K562 (cell line): ENCODE data around the gene MESP1. TPM values are rescaled to one million over a fixed set of nuclear protein-coding genes. Genes with fewer than 3 reads are reported as not detected.

Experiments used
- ATAC-seq: fragments of 200-7000 bp; cut with Tn5 transposase; 3 replicates; pipeline ENCODE4 v1.9.1; 2020; ENCODE audit warnings: moderate library complexity
- BruUV-seq: library from RNA; stranded (reverse); fragments of 400-500 nt; replicated peaks from 2 replicates; lab custom pipeline; 2021; lab: Mats Ljungman, UMichigan
- CTCF ChIA-PET: fragments of 300-600 bp; formaldehyde crosslinking; extraction: SDS; loops from one replicate; lab custom pipeline; 2021; ENCODE audit warnings: low intra/inter-chr PET ratio; lab: Yijun Ruan, JAX
- POLR2A ChIA-PET: fragments of 300-600, 350-650 bp; sonication (Branson Sonifier 250); formaldehyde crosslinking; extraction: SDS; loops from one replicate; lab custom pipeline; 2021; ENCODE audit warnings: antibody characterized with exemption, inconsistent platforms; lab: Yijun Ruan, JAX
- DNase-seq, 4 experiments: peaks; one replicate each; pipeline versions ENCODE4 v3.0.0 to v3.0.0-alpha.2; 2011 to 2018; ENCODE audit warnings: low spot score in 3 of 4, mixed read lengths in 3 of 4; ENCODE audit errors: extremely low read depth in 1 of 4
- FAIRE-seq: peaks from 2 replicates; lab custom pipeline; 2011; peaks lifted over from hg19 to GRCh38; lab: Jason Lieb, UNC
- H2AFZ ChIP-seq: 2 replicates; pipeline ENCODE4 v1.6.0; 2011; ENCODE audit warnings: low read depth, low read length, control low read depth, inconsistent platforms
- H3K27ac ChIP-seq: fragments of 200-600 bp; 3 replicates; pipeline ENCODE4 v1.8.0; 2011; ENCODE audit warnings: low read depth, mild to moderate bottlenecking, control low read depth, inconsistent platforms, low read length, moderate library complexity, mixed read lengths; ENCODE audit errors: extremely low read depth
- H3K27me3 ChIP-seq, 2 experiments: fragments of 300-600 bp in 1 of 2; 2 replicates in 1 of 2; 3 replicates in 1 of 2; pipeline versions ENCODE4 v1.6.0 to v1.8.0; 2011; ENCODE audit warnings: inconsistent platforms in 2 of 2, low read length in 2 of 2, mild to moderate bottlenecking in 1 of 2, mixed read lengths in 1 of 2, moderate library complexity in 1 of 2; ENCODE audit not compliant: control insufficient read depth in 2 of 2, insufficient read depth in 2 of 2
- H3K36me3 ChIP-seq: fragments of 300-600 bp; 3 replicates; pipeline ENCODE4 v1.8.0; 2011; ENCODE audit warnings: mild to moderate bottlenecking, low read length, inconsistent platforms; ENCODE audit not compliant: control insufficient read depth, insufficient read depth
- H3K4me1 ChIP-seq, 2 experiments: fragments of 200-600 bp in 1 of 2; replicated peaks in 1 of 2; 2 replicates in 1 of 2; 3 replicates in 1 of 2; pipeline versions ENCODE4 v1.5.1 to v1.8.0; 2011; ENCODE audit warnings: inconsistent platforms in 2 of 2, low read length in 2 of 2, mild to moderate bottlenecking in 1 of 2, mixed read lengths in 1 of 2, moderate library complexity in 1 of 2; ENCODE audit not compliant: control insufficient read depth in 2 of 2, insufficient read depth in 2 of 2
- H3K4me2 ChIP-seq: 2 replicates; pipeline ENCODE4 v1.6.1; 2011; ENCODE audit warnings: low read length, control low read depth, inconsistent platforms, mixed read lengths; ENCODE audit not compliant: insufficient read depth
- H3K4me3 ChIP-seq: fragments of 200-600 bp; sonication (generic), shearing (Covaris generic); 2 replicates; pipeline ENCODE4 v1.5.1; 2016; ENCODE audit warnings: control low read depth, inconsistent platforms
- H3K79me2 ChIP-seq: fragments of 200-600 bp; 3 replicates; pipeline ENCODE4 v1.8.0; 2011; ENCODE audit warnings: low read length, inconsistent platforms; ENCODE audit not compliant: control insufficient read depth, insufficient read depth
- H3K9ac ChIP-seq, 2 experiments: 2 replicates each; pipeline versions ENCODE4 v1.6.0 to v1.6.1; 2011; ENCODE audit warnings: low read depth in 2 of 2, low read length in 2 of 2, control low read depth in 1 of 2, inconsistent platforms in 1 of 2, mild to moderate bottlenecking in 1 of 2, mixed read lengths in 1 of 2; ENCODE audit not compliant: insufficient read depth in 1 of 2
- H3K9me1 ChIP-seq: one replicate; pipeline ENCODE4 v1.6.0; 2011; ENCODE audit warnings: inconsistent platforms, mild to moderate bottlenecking, low read length, moderate library complexity; ENCODE audit not compliant: control insufficient read depth, insufficient read depth
- H3K9me3 ChIP-seq: replicated peaks from 2 replicates; pipeline ENCODE4 v1.5.1; 2011; ENCODE audit warnings: low read depth, low read length, inconsistent platforms; ENCODE audit not compliant: control insufficient read depth, insufficient read depth
- H4K20me1 ChIP-seq: replicated peaks from 2 replicates; pipeline ENCODE4 v1.6.1; 2011; ENCODE audit warnings: low read length, inconsistent platforms, mixed read lengths; ENCODE audit not compliant: control insufficient read depth, insufficient read depth
- CBX3 ChIP-seq, 2 experiments: IDR thresholded peaks; 1 replicate in 1 of 2; 2 replicates in 1 of 2; pipeline ENCODE4 v1.6.1; 2012; ENCODE audit warnings: inconsistent platforms in 2 of 2, low read length in 2 of 2, borderline replicate concordance in 1 of 2, control low read depth in 1 of 2
- DNMT1 ChIP-seq: fragments of 450-650 bp; IDR thresholded peaks from 2 replicates; pipeline ENCODE4 v1.6.1; 2016; ENCODE audit warnings: antibody characterized with exemption, mild to moderate bottlenecking
- DPF2 ChIP-seq: fragments of 450-650 bp; IDR thresholded peaks from 2 replicates; pipeline ENCODE4 v1.6.1; 2016
- FUS ChIP-seq: fragments of 200-400 bp; formaldehyde crosslinking; optimal IDR thresholded peaks from 2 replicates; pipeline ENCODE3; 2017; ENCODE audit warnings: low read depth, low read length
- MAFF ChIP-seq: IDR thresholded peaks from 2 replicates; pipeline ENCODE4 v1.6.1; 2012; ENCODE audit warnings: low read length, improper control_type of control experiment
- MAFG ChIP-seq: fragments of 450-650 bp; conservative IDR thresholded peaks from 2 replicates; pipeline ENCODE4 v1.6.1; 2016; ENCODE audit warnings: missing genetic modification characterization, missing compliant biosample characterization
- MTA2 ChIP-seq: fragments of 450-650 bp; IDR thresholded peaks from 2 replicates; pipeline ENCODE4 v1.6.1; 2016; ENCODE audit warnings: low read depth
- NFE2L1 ChIP-seq: fragments of 450-650 bp; IDR thresholded peaks from 2 replicates; pipeline ENCODE4 v1.6.1; 2016; ENCODE audit warnings: missing genetic modification characterization, low read depth, mild to moderate bottlenecking, missing compliant biosample characterization, moderate library complexity, borderline replicate concordance
- ZBTB8A ChIP-seq: fragments of 450-650 bp; IDR thresholded peaks from 2 replicates; pipeline ENCODE4 v1.6.1; 2018; ENCODE audit warnings: mild to moderate bottlenecking, moderate library complexity; ENCODE audit not compliant: partially characterized antibody
- ZKSCAN3 ChIP-seq: fragments of 250-450 bp; sonication (Bioruptor Pico); IDR thresholded peaks from 2 replicates; pipeline ENCODE4 v1.4.0; 2020
- ZNF316 ChIP-seq: fragments of 450-650 bp; IDR thresholded peaks from 2 replicates; pipeline ENCODE4 v1.6.1; 2016
- ZNF408 ChIP-seq: fragments of 250-450 bp; sonication (Bioruptor Pico); IDR thresholded peaks from 2 replicates; pipeline ENCODE4 v1.4.0; 2020; ENCODE audit warnings: low read depth, mild to moderate bottlenecking, moderate library complexity
- ZNF778 ChIP-seq: fragments of 450-650 bp; formaldehyde crosslinking; IDR thresholded peaks from 2 replicates; pipeline ENCODE4 v1.4.0; 2020; ENCODE audit warnings: mild to moderate bottlenecking, moderate library complexity
- WGBS: fragments of 100-300 bp; shearing (Covaris generic); methylation state at CpG from one replicate; pipeline ENCODE4 v1.1.6; 2016; ENCODE audit warnings: low coverage, mixed read lengths; ENCODE audit not compliant: insufficient coverage; ENCODE audit errors: missing lambda C conversion rate; 5-methylcytosine and 5-hydroxymethylcytosine counted together
- in situ Hi-C: fragments of 300-500 bp; cut with MboI; formaldehyde crosslinking; loops from 4 replicates; pipeline ENCODE4 v1.15.0; 2018; ENCODE audit warnings: inconsistent platforms, mixed read lengths
- intact Hi-C: fragments of 100-400 bp; cut with micrococcal nuclease; formaldehyde crosslinking; loops from 2 replicates; pipeline ENCODE4 v1.14.2; 2022
- polyA plus RNA-seq, 8 experiments: library from polyadenylated mRNA; depleted of rRNA in 4 of 8; stranded (reverse) in 5 of 8; unstranded in 3 of 8; fragments of >200 nt; fragmentation: Nextera tagmentation in 2 of 8; fragmentation: Illumina TruSeq in 1 of 8; extraction: Ambion mirVana in 2 of 8; extraction: Trizol in 1 of 8; gene quantifications; 2 replicates each; pipeline versions ENCODE4 v1.2.1 to v1.2.3, GENCODE V29; 2011 to 2014; ENCODE audit warnings: inconsistent platforms in 1 of 8, missing spikeins in 1 of 8
- total RNA-seq, 7 experiments: library from RNA; depleted of rRNA in 6 of 7; stranded (reverse); fragments of >200 nt in 6 of 7; fragmentation: Illumina TruSeq in 2 of 7; extraction: Trizol in 2 of 7; gene quantifications; 2 replicates each; pipeline versions ENCODE4 v1.2.1 to v1.2.3, GENCODE V29; 2011 to 2021; ENCODE audit warnings: low replicate concordance in 1 of 7
- TF ChIP-seq, protein P1 (sequence below), 3 experiments: IDR thresholded peaks in 2 of 3; conservative IDR thresholded peaks in 1 of 3; 2 replicates each; pipeline ENCODE4 v1.5.1; 2011 to 2012; ENCODE audit warnings: low read length in 3 of 3, mild to moderate bottlenecking in 3 of 3, control low read depth in 2 of 3, improper control_type of control experiment in 1 of 3, inconsistent platforms in 1 of 3, low read depth in 1 of 3, mixed read lengths in 1 of 3, moderate library complexity in 1 of 3; ENCODE audit not compliant: insufficient read depth in 2 of 3

Gene MESP1
- total and polyA plus RNA-seq, 9 of the 15 experiments (the other 6 are each of a cell fraction or from before 2014, with no cell fraction given) = 0.14 to 1.1 (median 0.36) TPM; not detected in 4

- peak in 3 of 4 experiments; percentile 34 to 52 (median 52) for DNase-seq
- 62% methylated on average over 3 of the region's 3 CpGs for WGBS
- no peaks in the 10 kb centered on the region for H3K79me2 ChIP-seq
- H3K9me1 ChIP-seq = peaks cover 3% of the 10 kb centered on the region
- H3K27ac ChIP-seq = no peak overlapping the region
- POLR2A ChIA-PET = interaction anchor here (0.7 kb wide), 1 partner anchor 36 kb away, joined by 3 read pairs; no protein-coding TSS in a partner anchor
- no peaks in the 10 kb centered on the region for H3K27me3 ChIP-seq
- peak; percentile 45; the same call in 1 of the 3 replicates for ATAC-seq
- CTCF ChIA-PET = no interaction called here
- no peak overlapping the region for H3K4me2 ChIP-seq
- intact Hi-C loops = no loop called here
- no peak overlapping the region for H3K9ac ChIP-seq
- peak overlapping the region; percentile 73; the same call in 1 of the 2 replicates for H2AFZ ChIP-seq
- H3K9me3 ChIP-seq = no peaks in the 10 kb centered on the region
- in situ Hi-C loops = no loop called here
- H3K36me3 ChIP-seq = no peaks in the 10 kb centered on the region
- BruUV-seq = no TSS peak
- no peak overlapping the region for H3K4me3 ChIP-seq
- peaks cover 13 to 33% of the 10 kb centered on the region in 2 experiments for H3K4me1 ChIP-seq
- FAIRE-seq = peak; percentile 88
- H4K20me1 ChIP-seq = no peaks in the 10 kb centered on the region; the same call in 1 of the 2 replicates
- TF ChIP-seq CBX3 (IDR thresholded peaks at IDR 0.05; ENCODE audit: borderline replicate concordance in 1 of 2, low read length in 2 of 2) (no peak), NFE2L1 (tag) (peak; percentile 82), ZKSCAN3 (CRISPR knock-in tag) (no peak), ZBTB8A (no peak), DPF2 (peak; percentile 43; the same call in 1 of the 2 replicates), DNMT1 (no peak), FUS (no peak), MTA2 (no peak), ZNF316 (peak; percentile 98), ZNF778 (no peak), MAFG (tag) (peak; percentile 97), MAFF (peak; percentile 87), ZNF408 (no peak)
- TF ChIP-seq, protein P1, sequence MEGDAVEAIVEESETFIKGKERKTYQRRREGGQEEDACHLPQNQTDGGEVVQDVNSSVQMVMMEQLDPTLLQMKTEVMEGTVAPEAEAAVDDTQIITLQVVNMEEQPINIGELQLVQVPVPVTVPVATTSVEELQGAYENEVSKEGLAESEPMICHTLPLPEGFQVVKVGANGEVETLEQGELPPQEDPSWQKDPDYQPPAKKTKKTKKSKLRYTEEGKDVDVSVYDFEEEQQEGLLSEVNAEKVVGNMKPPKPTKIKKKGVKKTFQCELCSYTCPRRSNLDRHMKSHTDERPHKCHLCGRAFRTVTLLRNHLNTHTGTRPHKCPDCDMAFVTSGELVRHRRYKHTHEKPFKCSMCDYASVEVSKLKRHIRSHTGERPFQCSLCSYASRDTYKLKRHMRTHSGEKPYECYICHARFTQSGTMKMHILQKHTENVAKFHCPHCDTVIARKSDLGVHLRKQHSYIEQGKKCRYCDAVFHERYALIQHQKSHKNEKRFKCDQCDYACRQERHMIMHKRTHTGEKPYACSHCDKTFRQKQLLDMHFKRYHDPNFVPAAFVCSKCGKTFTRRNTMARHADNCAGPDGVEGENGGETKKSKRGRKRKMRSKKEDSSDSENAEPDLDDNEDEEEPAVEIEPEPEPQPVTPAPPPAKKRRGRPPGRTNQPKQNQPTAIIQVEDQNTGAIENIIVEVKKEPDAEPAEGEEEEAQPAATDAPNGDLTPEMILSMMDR (IDR thresholded peaks at IDR 0.05 in 2 of 3, conservative IDR thresholded peaks at IDR 0.05 in 1 of 3; ENCODE audit: insufficient read depth in 2 of 3, low read depth in 1 of 3, low read length in 3 of 3) = peak in 2 of 3 experiments; percentile 17 to 37; a peak in 2 of 6 replicates
Observed at GRCh38 chr15:89772932-89773583, 22.0 kb upstream of the MESP1 start.
